ENCODE results near the gene EPHB2.
"Not testable (repeated sequence)": the region's sequence is repeated elsewhere in the genome, so short reads cannot be mapped to it uniquely, and the experiment has no call there.

EPHB2 gene

GRCh38 chr1:22691031-22691753, 19.4 kb upstream of the EPHB2 start:
- no peak for FAIRE-seq

- FAIRE-seq = no peak
These were observed 16.5 kb upstream of the EPHB2 start for GRCh38 chr1:22694172-22694571.

DNA sequence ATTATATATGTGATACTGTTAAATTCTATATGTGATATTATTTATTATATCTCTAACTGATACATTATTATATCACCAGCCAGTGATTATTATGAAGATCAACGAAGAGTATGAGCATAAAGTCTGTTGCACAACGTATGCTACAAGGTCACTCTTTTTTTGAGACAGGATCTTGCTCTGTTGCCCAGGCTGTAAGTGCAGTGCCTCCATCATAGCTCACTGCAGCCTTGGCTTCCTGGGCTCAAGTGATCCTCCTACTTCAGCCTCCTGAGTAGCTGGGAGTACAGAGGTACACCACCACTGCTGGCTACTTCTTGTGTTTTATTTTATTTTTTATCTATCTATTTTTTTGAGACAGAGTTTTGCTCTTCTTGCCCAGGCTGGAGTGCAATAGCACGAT, 14.0 kb upstream of the EPHB2 start:
- FAIRE-seq = no peak

DNA sequence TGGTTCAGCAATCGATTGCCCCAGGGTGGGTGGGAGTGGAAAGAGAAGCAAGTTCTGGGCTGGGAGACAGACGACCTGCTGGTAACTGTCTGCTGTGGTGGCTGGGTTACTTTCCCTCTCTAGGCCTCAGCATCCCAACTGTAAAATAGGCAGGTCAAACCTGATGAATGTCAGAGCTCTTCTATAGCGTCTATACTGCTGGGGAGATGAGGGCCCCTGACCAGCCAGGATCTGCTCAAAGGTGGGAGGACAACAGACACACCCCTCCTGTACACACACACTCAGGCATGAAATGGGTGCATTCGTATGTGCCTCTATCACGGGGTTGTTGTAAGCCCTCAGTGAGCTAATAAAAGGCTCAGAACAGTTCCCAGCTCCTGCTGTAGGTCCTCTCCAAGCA, 12.7 kb upstream of the EPHB2 start:
- no peak for FAIRE-seq

GRCh38 chr1:22699681-22700520, 10.7 kb upstream of the EPHB2 start:
- no peak for FAIRE-seq

- no peak for FAIRE-seq
These were observed 8.1 kb upstream of the EPHB2 start for GRCh38 chr1:22702296-22703085.

- FAIRE-seq = peak; percentile 54
These were observed 6.1 kb upstream of the EPHB2 start for GRCh38 chr1:22704440-22705067.

DNA sequence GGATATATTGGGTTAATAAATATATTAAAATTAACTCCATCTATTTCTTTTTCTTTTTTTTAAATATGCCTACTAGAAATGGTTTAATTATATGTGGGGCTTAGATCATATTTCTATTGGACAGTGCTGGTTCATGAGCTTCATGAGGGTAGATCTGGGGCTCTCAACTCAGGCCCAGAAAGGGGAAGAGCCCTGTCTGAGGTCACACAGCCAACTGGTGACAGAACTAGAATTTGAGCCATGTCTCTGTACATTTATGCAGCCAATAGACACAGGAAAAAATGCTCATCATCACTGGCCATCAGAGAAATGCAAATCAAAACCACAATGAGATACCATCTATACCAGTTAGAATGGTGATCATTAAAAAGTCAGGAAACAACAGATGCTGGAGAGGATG, 5.1 kb upstream of the EPHB2 start:
- FAIRE-seq = no peak

- not testable (repeated sequence) for FAIRE-seq
These were observed 4.5 kb upstream of the EPHB2 start for GRCh38 chr1:22706100-22706499.

DNA sequence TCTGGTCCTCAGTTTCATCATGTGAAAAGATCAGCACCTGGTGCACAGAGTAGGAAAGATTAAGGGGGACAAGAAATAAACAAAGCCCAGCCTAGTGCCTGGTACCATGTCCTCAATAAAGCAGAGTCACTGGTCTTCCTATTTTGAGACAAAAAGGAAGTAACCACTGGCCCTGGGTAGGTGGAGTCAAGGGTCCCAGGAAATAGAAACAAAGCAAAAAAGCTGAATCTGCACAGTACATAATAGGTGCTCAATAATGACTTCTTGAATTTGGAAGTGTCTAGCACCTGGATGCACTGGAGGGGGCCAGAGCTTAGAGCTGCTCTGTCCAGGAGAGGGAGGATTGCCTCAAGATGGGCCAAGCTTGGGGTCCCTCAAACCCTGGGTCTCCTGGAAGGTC, 1.9 kb upstream of the EPHB2 start:
- no peak for FAIRE-seq

DNA sequence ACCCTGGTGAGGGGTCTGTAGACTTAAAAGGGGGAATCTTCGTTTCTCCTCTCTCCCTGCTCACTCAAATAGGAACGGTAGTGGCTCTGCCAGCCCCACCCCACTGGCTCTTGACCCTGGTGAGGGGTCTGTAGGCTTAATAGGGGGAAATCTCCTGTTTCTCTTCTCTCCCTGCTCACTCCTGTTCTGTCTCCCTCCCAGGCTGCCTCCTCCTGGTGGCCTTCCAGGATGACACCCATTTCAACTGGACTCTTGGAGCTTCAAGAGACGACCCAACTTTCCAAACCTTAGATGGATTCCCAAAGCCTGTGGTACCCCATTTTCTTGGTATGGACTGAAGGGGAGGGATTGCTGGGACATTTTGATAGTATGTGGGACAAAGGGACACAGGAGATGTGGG, 1.4 kb upstream of the EPHB2 start:
- FAIRE-seq = no peak

- FAIRE-seq = no peak
These were observed 543 bp upstream of the EPHB2 start for GRCh38 chr1:22709891-22710700.

GRCh38 chr1:22711071-22711470, 432 bp downstream of the EPHB2 start:
- no peak for FAIRE-seq

GRCh38 chr1:22711591-22712501, 1.2 kb downstream of the EPHB2 start:
- no peak for FAIRE-seq

GRCh38 chr1:22712502-22713271, 2.0 kb downstream of the EPHB2 start:
- FAIRE-seq = no peak

- no peak for FAIRE-seq
These were observed 3.8 kb downstream of the EPHB2 start for GRCh38 chr1:22714455-22714854.

GRCh38 chr1:22717037-22717760, 6.6 kb downstream of the EPHB2 start:
- FAIRE-seq = no peak

DNA sequence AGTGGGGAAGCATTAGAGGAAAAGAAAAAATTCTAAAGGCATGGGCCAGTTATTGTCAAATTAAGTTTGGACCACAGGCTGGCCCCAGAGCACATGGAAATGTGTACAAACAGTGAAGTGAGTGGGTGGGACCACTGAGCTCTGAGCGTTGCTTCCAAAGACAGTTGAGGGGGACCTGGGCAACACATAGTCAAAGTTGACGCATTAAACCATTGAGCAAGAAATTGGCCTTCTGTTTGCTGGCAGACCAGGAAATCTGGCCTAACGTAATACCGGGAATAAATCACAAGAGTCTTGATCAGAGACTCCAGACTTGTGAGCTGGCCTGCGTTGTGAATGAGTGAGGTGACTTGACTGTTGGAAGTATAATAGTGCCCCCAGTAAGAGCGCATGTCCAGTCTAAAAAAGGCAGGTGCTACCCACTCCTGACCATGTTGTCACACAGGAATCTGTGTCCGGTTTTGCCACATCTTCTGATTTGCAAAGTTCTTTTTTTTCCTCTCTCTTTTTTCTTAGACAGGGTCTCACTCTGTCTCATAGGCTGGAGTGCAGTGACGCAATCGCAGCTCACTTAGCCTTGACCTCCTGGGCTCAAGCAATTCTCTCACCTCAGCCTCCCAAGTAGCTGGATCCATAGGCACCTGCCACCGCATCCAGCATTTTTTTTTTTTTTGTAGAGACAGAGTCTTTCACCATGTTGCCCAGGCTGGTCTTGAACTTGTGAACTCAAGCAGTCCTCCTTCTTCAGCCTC, 10.7 kb downstream of the EPHB2 start:
- FAIRE-seq = no peak
